Liver (tissue), 9 donors: Measurements from ENCODE around the gene BICDL1. TPM values are rescaled to one million over a fixed set of nuclear protein-coding genes. Genes with fewer than 3 reads are reported as not detected.
A peak's percentile ranks its signal among the peaks of the same experiment; 100 is the strongest.

Source experiments
- DNase-seq: peaks from one replicate; pipeline ENCODE4 v3.0.0-alpha.2; 2017; ENCODE audit warnings: low spot score
- H3K27ac ChIP-seq, 2 donors: one replicate each; pipeline ENCODE4 v1.7.0; 2013; ENCODE audit warnings: inconsistent platforms in 2 of 2, low read length in 2 of 2, control low read depth in 1 of 2, low read depth in 1 of 2, mild to moderate bottlenecking in 1 of 2
- H3K27me3 ChIP-seq, 4 donors: one replicate each; pipeline versions ENCODE4 v1.6.1 to v1.7.0; 2013; ENCODE audit warnings: low read length in 3 of 4, inconsistent platforms in 1 of 4, mild to moderate bottlenecking in 1 of 4, moderate library complexity in 1 of 4; ENCODE audit not compliant: control insufficient read depth in 4 of 4, insufficient read depth in 4 of 4
- H3K36me3 ChIP-seq, 4 donors: one replicate each; pipeline versions ENCODE4 v1.6.1 to v1.7.0; 2013; ENCODE audit warnings: low read length in 3 of 4, mild to moderate bottlenecking in 3 of 4, low read depth in 1 of 4, moderate library complexity in 1 of 4; ENCODE audit not compliant: control insufficient read depth in 4 of 4, insufficient read depth in 3 of 4
- H3K4me1 ChIP-seq, 4 donors: one replicate each; pipeline versions ENCODE4 v1.6.1 to v1.7.0; 2013; ENCODE audit warnings: low read length in 3 of 4, mild to moderate bottlenecking in 3 of 4, moderate library complexity in 1 of 4; ENCODE audit not compliant: control insufficient read depth in 4 of 4, insufficient read depth in 4 of 4
- H3K4me3 ChIP-seq, 3 donors: one replicate each; pipeline versions ENCODE4 v1.6.1 to v1.7.0; 2013; ENCODE audit warnings: low read length in 3 of 3, control low read depth in 1 of 3, low read depth in 1 of 3, mild to moderate bottlenecking in 1 of 3
- H3K9ac ChIP-seq, 2 donors: one replicate each; pipeline ENCODE4 v1.7.0; 2013; ENCODE audit warnings: low read length in 2 of 2, mild to moderate bottlenecking in 2 of 2, moderate library complexity in 2 of 2, control low read depth in 1 of 2, low read depth in 1 of 2
- H3K9me3 ChIP-seq, 4 donors: one replicate each; pipeline versions ENCODE4 v1.6.1 to v1.7.0; 2013; ENCODE audit warnings: low read length in 3 of 4; ENCODE audit not compliant: control insufficient read depth in 4 of 4
- ATF3 ChIP-seq: IDR thresholded peaks from 2 replicates; pipeline ENCODE4 v1.6.1; 2016; ENCODE audit warnings: antibody characterized with exemption
- EGR1 ChIP-seq, 2 donors: IDR thresholded peaks; 2 replicates each; pipeline ENCODE4 v1.6.1; 2016 to 2018; ENCODE audit warnings: antibody characterized with exemption in 2 of 2, low read depth in 2 of 2
- HNF4G ChIP-seq: IDR thresholded peaks from 2 replicates; pipeline ENCODE4 v1.6.1; 2016; ENCODE audit warnings: antibody characterized with exemption
- JUND ChIP-seq, 2 donors: IDR thresholded peaks; 2 replicates each; pipeline ENCODE4 v1.6.1; 2016; ENCODE audit warnings: antibody characterized with exemption in 2 of 2
- MAX ChIP-seq: IDR thresholded peaks from 2 replicates; pipeline ENCODE4 v1.6.1; 2016; ENCODE audit warnings: antibody characterized with exemption
- NR2F2 ChIP-seq: IDR thresholded peaks from 2 replicates; pipeline ENCODE4 v1.6.1; 2016; ENCODE audit warnings: antibody characterized with exemption
- RXRA ChIP-seq, 2 donors: IDR thresholded peaks; 2 replicates each; pipeline ENCODE4 v1.6.1; 2017 to 2018; ENCODE audit warnings: antibody characterized with exemption in 2 of 2, mild to moderate bottlenecking in 1 of 2
- TAF1 ChIP-seq: conservative IDR thresholded peaks from 2 replicates; pipeline ENCODE4 v1.6.1; 2016; ENCODE audit warnings: antibody characterized with exemption, mild to moderate bottlenecking
- YY1 ChIP-seq: IDR thresholded peaks from 2 replicates; pipeline ENCODE4 v1.6.1; 2016; ENCODE audit warnings: antibody characterized with exemption, mild to moderate bottlenecking
- WGBS: extraction: QIAGEN DNeasy Blood & Tissue Kit; methylation state at CpG from one replicate; pipeline ENCODE4 v1.1.7; 2013; 5-methylcytosine and 5-hydroxymethylcytosine counted together
- polyA plus RNA-seq, 2 donors: library from polyadenylated mRNA; stranded (reverse) in 1 of 2; unstranded in 1 of 2; fragments of 200-250 nt in 1 of 2; fragments of >200 nt in 1 of 2; fragmentation: Nextera tagmentation in 1 of 2; extraction: Ambion mirVana in 1 of 2; gene quantifications; one replicate each; pipeline versions ENCODE4 v1.2.1 to v1.2.3, GENCODE V29; 2013 to 2015
- total RNA-seq, 2 donors: library from RNA; depleted of rRNA; stranded (reverse); fragments of >200 nt; gene quantifications; one replicate each; pipeline ENCODE4 v1.2.3, GENCODE V29; 2014
- TF ChIP-seq, protein P1 (sequence below): IDR thresholded peaks from 2 replicates; pipeline ENCODE4 v1.6.1; 2016; ENCODE audit warnings: antibody characterized with exemption
- TF ChIP-seq, protein P2 (sequence below): fragments of 150-350 bp; IDR thresholded peaks from 2 replicates; pipeline ENCODE4 v1.5.1; 2017; ENCODE audit warnings: improper control_type of control experiment, low read depth, low read length; ENCODE audit not compliant: missing input control
- TF ChIP-seq, protein P3 (sequence below): IDR thresholded peaks from 2 replicates; pipeline ENCODE4 v1.6.1; 2016; ENCODE audit warnings: antibody characterized with exemption, mild to moderate bottlenecking
- donor health status: healthy.
- donor health status: healthy.
- donor health status: healthy.
- donor health status: healthy.
- donor health status: healthy.

Gene BICDL1
- total and polyA plus RNA-seq, 4 donors, result 0.65 to 3.8 (median 2.3) TPM

GRCh38 chr12:120095736-120096135 lies 106.7 kb downstream of the BICDL1 start:
- WGBS, result 80% methylated on average over 8 of the region's 8 CpGs
- Histone ChIP-seq H3K9ac (no peak overlapping the region), H3K4me3 (no peak overlapping the region), H3K9me3 (no peaks in the 10 kb centered on the region), H3K4me1 (no peaks in the 10 kb centered on the region), H3K27me3 (no peaks in the 10 kb centered on the region), H3K36me3 (peaks cover 2 to 33% (median 11%) of the 10 kb centered on the region in 4 donors), H3K27ac (no peak overlapping the region)
- DNase-seq, result no peak
- peak; percentile 62 for TF ChIP-seq NR2F2
- TF ChIP-seq YY1, result no peak
- TF ChIP-seq ATF3, result no peak

DNA sequence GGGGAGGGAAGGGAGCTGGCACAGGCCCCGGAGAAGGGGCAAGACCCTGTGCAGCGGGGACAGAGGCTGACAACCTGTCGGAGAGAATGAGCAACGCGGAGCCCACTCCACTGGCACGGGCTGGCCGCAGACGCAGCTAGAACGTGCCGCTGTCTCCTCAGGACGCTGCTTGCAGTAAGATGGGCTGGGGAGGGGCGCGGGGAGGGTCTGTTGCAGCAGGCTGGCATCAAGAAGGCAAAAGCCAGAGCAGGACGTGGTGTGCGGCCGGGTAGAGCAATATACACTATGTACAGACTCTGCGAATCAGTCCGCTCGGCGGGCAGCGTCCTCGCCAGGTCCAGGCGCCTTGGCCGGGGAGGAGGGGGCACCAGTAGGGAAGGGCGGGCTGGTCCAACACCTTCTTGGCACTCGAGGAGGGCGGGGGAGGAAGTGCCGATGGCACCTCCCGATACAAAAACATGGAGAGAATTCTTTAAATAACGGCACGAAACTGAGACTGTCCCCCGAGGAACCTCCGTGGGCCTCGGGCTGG lies 107.7 kb downstream of the BICDL1 start:
- no peaks in the 10 kb centered on the region for H3K27me3 ChIP-seq
- H3K27ac ChIP-seq, result no peak overlapping the region
- 96% methylated on average over 34 of the region's 34 CpGs for WGBS
- no peak for TF ChIP-seq EGR1 (IDR thresholded peaks at IDR 0.05; ENCODE audit: low read depth in 2 of 2)
- TF ChIP-seq, protein P1, sequence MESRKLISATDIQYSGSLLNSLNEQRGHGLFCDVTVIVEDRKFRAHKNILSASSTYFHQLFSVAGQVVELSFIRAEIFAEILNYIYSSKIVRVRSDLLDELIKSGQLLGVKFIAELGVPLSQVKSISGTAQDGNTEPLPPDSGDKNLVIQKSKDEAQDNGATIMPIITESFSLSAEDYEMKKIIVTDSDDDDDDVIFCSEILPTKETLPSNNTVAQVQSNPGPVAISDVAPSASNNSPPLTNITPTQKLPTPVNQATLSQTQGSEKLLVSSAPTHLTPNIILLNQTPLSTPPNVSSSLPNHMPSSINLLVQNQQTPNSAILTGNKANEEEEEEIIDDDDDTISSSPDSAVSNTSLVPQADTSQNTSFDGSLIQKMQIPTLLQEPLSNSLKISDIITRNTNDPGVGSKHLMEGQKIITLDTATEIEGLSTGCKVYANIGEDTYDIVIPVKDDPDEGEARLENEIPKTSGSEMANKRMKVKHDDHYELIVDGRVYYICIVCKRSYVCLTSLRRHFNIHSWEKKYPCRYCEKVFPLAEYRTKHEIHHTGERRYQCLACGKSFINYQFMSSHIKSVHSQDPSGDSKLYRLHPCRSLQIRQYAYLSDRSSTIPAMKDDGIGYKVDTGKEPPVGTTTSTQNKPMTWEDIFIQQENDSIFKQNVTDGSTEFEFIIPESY, result no peak
- TF ChIP-seq MAX, result no peak
- no peaks in the 10 kb centered on the region for H3K9me3 ChIP-seq
- no peak for DNase-seq
- H3K36me3 ChIP-seq, result peaks cover 2 to 36% (median 13%) of the 10 kb centered on the region in 4 donors
- no peak overlapping the region for H3K4me3 ChIP-seq
- H3K9ac ChIP-seq, result no peak overlapping the region
- peaks cover 0 to 3% (median 2%) of the 10 kb centered on the region in 4 donors for H3K4me1 ChIP-seq

DNA sequence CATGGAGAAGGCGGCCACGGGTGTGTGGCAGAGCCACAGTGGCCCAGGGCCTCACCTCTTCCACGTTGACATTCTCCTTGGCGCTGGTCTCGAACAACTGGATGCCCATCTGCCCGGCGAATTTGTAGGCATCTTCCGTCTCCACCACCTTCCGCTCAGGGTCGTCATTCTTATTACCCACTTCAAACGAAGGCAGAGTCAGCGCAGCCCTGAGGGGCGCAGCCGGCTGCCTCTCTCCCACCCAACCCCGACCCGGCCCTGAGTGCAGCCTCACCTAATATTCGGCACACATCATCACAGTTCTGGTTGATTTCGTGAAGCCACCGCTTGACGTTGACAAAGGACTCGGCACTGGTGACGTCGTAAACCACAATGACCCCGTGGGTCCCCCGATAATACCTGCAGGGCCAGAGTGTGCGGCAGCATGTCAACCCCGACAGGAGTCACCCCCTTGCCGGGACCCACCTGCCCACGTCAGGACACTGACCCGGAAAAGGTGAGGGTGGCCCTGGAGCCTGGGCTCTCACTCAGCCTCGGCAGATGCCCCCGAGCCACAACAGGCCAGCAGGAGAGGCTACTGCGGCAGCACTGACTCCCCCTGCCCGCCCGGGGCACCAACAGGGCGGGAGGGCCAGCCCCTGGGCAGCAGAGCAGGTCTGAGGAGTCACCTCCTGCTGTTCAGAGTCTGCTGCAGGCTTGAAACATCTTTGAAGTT lies 109.9 kb downstream of the BICDL1 start:
- Histone ChIP-seq H3K4me3 (no peak overlapping the region), H3K27me3 (no peaks in the 10 kb centered on the region), H3K4me1 (peaks cover 0 to 9% (median 3%) of the 10 kb centered on the region in 4 donors), H3K9me3 (no peaks in the 10 kb centered on the region), H3K9ac (no peak overlapping the region), H3K27ac (no peak overlapping the region), H3K36me3 (peaks cover 9 to 46% (median 14%) of the 10 kb centered on the region in 4 donors)
- no peak for TF ChIP-seq ATF3
- TF ChIP-seq, protein P2, sequence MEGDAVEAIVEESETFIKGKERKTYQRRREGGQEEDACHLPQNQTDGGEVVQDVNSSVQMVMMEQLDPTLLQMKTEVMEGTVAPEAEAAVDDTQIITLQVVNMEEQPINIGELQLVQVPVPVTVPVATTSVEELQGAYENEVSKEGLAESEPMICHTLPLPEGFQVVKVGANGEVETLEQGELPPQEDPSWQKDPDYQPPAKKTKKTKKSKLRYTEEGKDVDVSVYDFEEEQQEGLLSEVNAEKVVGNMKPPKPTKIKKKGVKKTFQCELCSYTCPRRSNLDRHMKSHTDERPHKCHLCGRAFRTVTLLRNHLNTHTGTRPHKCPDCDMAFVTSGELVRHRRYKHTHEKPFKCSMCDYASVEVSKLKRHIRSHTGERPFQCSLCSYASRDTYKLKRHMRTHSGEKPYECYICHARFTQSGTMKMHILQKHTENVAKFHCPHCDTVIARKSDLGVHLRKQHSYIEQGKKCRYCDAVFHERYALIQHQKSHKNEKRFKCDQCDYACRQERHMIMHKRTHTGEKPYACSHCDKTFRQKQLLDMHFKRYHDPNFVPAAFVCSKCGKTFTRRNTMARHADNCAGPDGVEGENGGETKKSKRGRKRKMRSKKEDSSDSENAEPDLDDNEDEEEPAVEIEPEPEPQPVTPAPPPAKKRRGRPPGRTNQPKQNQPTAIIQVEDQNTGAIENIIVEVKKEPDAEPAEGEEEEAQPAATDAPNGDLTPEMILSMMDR, result no peak
- no peak for TF ChIP-seq TAF1
- TF ChIP-seq, protein P1, result no peak
- no peak for TF ChIP-seq RXRA (IDR thresholded peaks at IDR 0.05)
- no peak for TF ChIP-seq JUND (IDR thresholded peaks at IDR 0.05)
- TF ChIP-seq, protein P3, sequence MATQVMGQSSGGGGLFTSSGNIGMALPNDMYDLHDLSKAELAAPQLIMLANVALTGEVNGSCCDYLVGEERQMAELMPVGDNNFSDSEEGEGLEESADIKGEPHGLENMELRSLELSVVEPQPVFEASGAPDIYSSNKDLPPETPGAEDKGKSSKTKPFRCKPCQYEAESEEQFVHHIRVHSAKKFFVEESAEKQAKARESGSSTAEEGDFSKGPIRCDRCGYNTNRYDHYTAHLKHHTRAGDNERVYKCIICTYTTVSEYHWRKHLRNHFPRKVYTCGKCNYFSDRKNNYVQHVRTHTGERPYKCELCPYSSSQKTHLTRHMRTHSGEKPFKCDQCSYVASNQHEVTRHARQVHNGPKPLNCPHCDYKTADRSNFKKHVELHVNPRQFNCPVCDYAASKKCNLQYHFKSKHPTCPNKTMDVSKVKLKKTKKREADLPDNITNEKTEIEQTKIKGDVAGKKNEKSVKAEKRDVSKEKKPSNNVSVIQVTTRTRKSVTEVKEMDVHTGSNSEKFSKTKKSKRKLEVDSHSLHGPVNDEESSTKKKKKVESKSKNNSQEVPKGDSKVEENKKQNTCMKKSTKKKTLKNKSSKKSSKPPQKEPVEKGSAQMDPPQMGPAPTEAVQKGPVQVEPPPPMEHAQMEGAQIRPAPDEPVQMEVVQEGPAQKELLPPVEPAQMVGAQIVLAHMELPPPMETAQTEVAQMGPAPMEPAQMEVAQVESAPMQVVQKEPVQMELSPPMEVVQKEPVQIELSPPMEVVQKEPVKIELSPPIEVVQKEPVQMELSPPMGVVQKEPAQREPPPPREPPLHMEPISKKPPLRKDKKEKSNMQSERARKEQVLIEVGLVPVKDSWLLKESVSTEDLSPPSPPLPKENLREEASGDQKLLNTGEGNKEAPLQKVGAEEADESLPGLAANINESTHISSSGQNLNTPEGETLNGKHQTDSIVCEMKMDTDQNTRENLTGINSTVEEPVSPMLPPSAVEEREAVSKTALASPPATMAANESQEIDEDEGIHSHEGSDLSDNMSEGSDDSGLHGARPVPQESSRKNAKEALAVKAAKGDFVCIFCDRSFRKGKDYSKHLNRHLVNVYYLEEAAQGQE, result no peak
- TF ChIP-seq HNF4G, result no peak
- no peak for TF ChIP-seq EGR1 (IDR thresholded peaks at IDR 0.05; ENCODE audit: low read depth in 2 of 2)
- WGBS, result 97% methylated on average over 36 of the region's 36 CpGs
- DNase-seq, result no peak
